PC-3 (cell line): ENCODE results near the gene SLC25A26. TPM values are rescaled to one million over a fixed set of nuclear protein-coding genes. Genes with fewer than 3 reads are reported as not detected.

Experiments
- ATAC-seq: fragments of 200-7000 bp; cut with Tn5 transposase; 2 replicates; pipeline ENCODE4 v1.9.1; 2020; ENCODE audit warnings: mild to moderate bottlenecking, moderate library complexity
- BruUV-seq: library from RNA; stranded (reverse); fragments of 400-500 nt; replicated peaks from 2 replicates; lab custom pipeline; 2021; lab: Mats Ljungman, UMichigan
- CTCF ChIA-PET: fragments of 300-600 bp; sonication (Branson Sonifier 250); formaldehyde crosslinking; loops from one replicate; lab custom pipeline; 2022; ENCODE audit warnings: antibody characterized with exemption; lab: Charles Lee
- POLR2A ChIA-PET: fragments of 300-600 bp; sonication (Branson Sonifier 250); formaldehyde crosslinking; loops from one replicate; lab custom pipeline; 2022; ENCODE audit warnings: antibody characterized with exemption; ENCODE audit not compliant: unreplicated experiment; lab: Charles Lee
- DNase-seq: peaks from one replicate; pipeline ENCODE4 v3.0.0-alpha.2; 2015
- H2AFZ ChIP-seq: fragments of 300-600 bp; sonication (generic); 2 replicates; pipeline ENCODE4 v1.6.0; 2016; ENCODE audit warnings: antibody characterized with exemption, low read length
- H3F3A ChIP-seq: fragments of 300-600 bp; sonication (generic); one replicate; pipeline ENCODE4 v1.6.0; 2017; ENCODE audit warnings: antibody characterized with exemption, low read length, control low read depth, mild to moderate bottlenecking; ENCODE audit not compliant: unreplicated experiment
- H3K27ac ChIP-seq: fragments of 300-600 bp; sonication (generic); 2 replicates; pipeline ENCODE4 v1.5.1; 2016; ENCODE audit warnings: mild to moderate bottlenecking, low read length
- H3K27me3 ChIP-seq: fragments of 300-600 bp; sonication (generic); 2 replicates; pipeline ENCODE4 v1.6.1; 2016; ENCODE audit warnings: low read length, mixed read lengths
- H3K36me3 ChIP-seq: fragments of 300-600 bp; sonication (generic); 2 replicates; pipeline ENCODE4 v1.6.1; 2016; ENCODE audit warnings: low read depth, mixed run types, low read length, mixed read lengths
- H3K4me1 ChIP-seq: fragments of 300-600 bp; sonication (generic); 2 replicates; pipeline ENCODE4 v1.5.1; 2016; ENCODE audit warnings: low read length; ENCODE audit not compliant: insufficient read depth
- H3K4me2 ChIP-seq: fragments of 300-600 bp; sonication (generic); 2 replicates; pipeline ENCODE4 v1.6.0; 2016; ENCODE audit warnings: low read length
- H3K4me3 ChIP-seq: fragments of 300-600 bp; sonication (generic); 2 replicates; pipeline ENCODE4 v1.5.1; 2016; ENCODE audit warnings: mild to moderate bottlenecking, low read length, mixed read lengths
- H3K79me2 ChIP-seq: fragments of 300-600 bp; sonication (generic); 2 replicates; pipeline ENCODE4 v1.6.1; 2017; ENCODE audit warnings: low read length, mixed read lengths
- H3K9ac ChIP-seq: fragments of 300-600 bp; sonication (generic); 2 replicates; pipeline ENCODE4 v1.6.0; 2016; ENCODE audit warnings: mild to moderate bottlenecking, low read length
- H3K9me2 ChIP-seq: fragments of 300-600 bp; sonication (generic); replicated peaks from 2 replicates; pipeline ENCODE4 v1.6.1; 2016; ENCODE audit warnings: mixed run types, low read length, mixed read lengths
- H3K9me3 ChIP-seq: fragments of 300-600 bp; sonication (generic); 2 replicates; pipeline ENCODE4 v1.6.1; 2016; ENCODE audit warnings: low read length, mixed read lengths
- H4K20me1 ChIP-seq: fragments of 300-600 bp; sonication (generic); 2 replicates; pipeline ENCODE4 v1.6.1; 2016; ENCODE audit warnings: low read length, mixed read lengths
- EZH2 ChIP-seq: fragments of 300-600 bp; sonication (generic); IDR thresholded peaks from one replicate; pipeline ENCODE4 v1.6.1; 2017; ENCODE audit warnings: antibody characterized with exemption, mild to moderate bottlenecking, low read length; ENCODE audit not compliant: unreplicated experiment
- EZH2phosphoT487 ChIP-seq: fragments of 300-600 bp; sonication (generic); IDR thresholded peaks from 2 replicates; pipeline ENCODE4 v1.6.1; 2018; ENCODE audit warnings: mild to moderate bottlenecking, antibody characterized with exemption, low read length, borderline replicate concordance
- intact Hi-C: fragments of 100-400 bp; cut with micrococcal nuclease; formaldehyde crosslinking; loops from 2 replicates; pipeline ENCODE4 v1.9.0; 2023
- total RNA-seq: library from RNA; depleted of rRNA; stranded (reverse); fragments of >200 nt; gene quantifications from 2 replicates; pipeline ENCODE4 v1.2.3, GENCODE V29; 2014
- TF ChIP-seq, protein P1 (sequence below): fragments of 300-600 bp; sonication (generic); conservative IDR thresholded peaks from 2 replicates; pipeline ENCODE4 v1.5.1; 2017; ENCODE audit warnings: antibody characterized with exemption, low read depth, mild to moderate bottlenecking, low read length

SLC25A26 gene
- total RNA-seq, 1 experiment from 2014 or later = 7.9 TPM

DNA sequence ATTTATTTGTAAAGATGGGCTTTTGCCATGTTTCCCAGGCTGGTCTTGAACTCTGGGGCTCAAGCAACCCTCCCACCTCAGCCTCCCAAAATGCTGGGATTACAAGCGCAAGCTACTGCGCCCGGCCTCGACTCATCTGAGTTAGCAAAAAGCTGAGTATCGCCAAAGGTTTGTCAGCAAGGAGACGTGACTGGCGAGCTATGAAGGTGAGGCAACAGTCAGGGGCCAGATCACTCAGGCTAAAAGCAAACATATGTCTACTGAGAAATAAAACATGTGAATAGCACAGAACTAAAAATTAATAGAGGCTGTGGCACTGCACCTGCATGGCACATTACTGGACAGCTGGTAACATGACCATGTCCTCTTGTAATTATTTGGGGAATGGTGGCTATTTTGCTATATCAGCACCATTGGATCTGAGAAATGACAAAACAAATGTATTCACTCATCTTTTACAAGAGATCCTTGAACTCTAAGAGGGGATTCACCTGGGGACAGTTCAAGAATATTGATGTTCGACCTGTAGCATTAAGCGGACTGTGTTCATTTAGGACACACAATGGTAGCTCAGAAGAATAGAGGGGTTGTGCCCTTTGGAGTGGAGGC lies 10.0 kb upstream of the SLC25A26 start:
- ChIA-PET CTCF (no interaction called here), POLR2A (no interaction called here)
- ATAC-seq = no peak
- no peak for TF ChIP-seq EZH2phosphoT487
- no peak for TF ChIP-seq EZH2
- TF ChIP-seq, protein P1, sequence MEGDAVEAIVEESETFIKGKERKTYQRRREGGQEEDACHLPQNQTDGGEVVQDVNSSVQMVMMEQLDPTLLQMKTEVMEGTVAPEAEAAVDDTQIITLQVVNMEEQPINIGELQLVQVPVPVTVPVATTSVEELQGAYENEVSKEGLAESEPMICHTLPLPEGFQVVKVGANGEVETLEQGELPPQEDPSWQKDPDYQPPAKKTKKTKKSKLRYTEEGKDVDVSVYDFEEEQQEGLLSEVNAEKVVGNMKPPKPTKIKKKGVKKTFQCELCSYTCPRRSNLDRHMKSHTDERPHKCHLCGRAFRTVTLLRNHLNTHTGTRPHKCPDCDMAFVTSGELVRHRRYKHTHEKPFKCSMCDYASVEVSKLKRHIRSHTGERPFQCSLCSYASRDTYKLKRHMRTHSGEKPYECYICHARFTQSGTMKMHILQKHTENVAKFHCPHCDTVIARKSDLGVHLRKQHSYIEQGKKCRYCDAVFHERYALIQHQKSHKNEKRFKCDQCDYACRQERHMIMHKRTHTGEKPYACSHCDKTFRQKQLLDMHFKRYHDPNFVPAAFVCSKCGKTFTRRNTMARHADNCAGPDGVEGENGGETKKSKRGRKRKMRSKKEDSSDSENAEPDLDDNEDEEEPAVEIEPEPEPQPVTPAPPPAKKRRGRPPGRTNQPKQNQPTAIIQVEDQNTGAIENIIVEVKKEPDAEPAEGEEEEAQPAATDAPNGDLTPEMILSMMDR = no peak
- Histone ChIP-seq H3K27ac (no peak overlapping the region), H3F3A (no peaks in the 10 kb centered on the region), H3K9me2 (no peaks in the 10 kb centered on the region), H4K20me1 (no peaks in the 10 kb centered on the region), H3K4me2 (no peak overlapping the region), H3K36me3 (no peaks in the 10 kb centered on the region), H3K9me3 (no peaks in the 10 kb centered on the region), H3K79me2 (no peaks in the 10 kb centered on the region), H3K9ac (no peak overlapping the region), H2AFZ (no peak overlapping the region), H3K4me3 (no peak overlapping the region), H3K4me1 (no peaks in the 10 kb centered on the region), H3K27me3 (no peaks in the 10 kb centered on the region)
- no peak for DNase-seq
- BruUV-seq = no TSS peak
- intact Hi-C loops = no loop called here

DNA sequence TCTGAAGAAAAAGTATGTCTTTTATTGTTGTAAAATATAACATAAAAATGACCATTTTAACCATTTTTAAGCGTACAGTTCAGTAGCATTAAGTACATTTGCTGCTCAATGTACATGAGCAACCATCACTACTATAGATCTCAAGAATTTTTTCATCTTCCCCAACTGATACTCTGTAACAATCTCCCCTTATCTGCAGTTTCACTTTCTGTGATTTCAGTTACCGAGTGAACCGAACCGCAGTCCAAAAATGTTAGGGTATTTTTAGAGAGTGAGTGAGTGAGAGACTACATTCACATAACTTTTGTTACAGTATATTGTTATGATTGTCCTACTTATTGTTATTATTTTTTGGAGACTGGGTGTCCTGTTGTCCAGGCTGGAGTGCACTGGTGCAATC lies 9.0 kb upstream of the SLC25A26 start:
- ATAC-seq = no peak

DNA sequence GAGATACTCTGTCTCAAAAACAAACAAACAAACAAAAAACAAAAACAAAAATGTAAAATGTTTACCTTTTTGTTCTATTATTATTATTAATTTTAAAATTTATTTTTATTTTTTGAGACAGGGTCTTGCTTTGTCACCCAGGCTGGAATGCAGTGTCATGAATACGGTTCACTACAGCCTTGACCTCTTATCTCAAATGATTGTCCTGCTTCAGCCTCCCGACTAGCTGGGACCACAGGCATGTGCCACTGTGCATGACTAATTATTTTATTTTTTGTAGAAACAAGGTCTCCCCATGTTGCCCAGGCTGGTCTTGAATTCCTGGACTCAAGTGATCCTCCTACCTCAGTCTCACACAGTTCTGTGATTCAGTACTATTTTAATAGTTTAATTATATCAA lies 5.7 kb upstream of the SLC25A26 start:
- H3K36me3 ChIP-seq = no peaks in the 10 kb centered on the region
- H3K4me2 ChIP-seq = no peak overlapping the region
- no peaks in the 10 kb centered on the region for H3K4me1 ChIP-seq
- H3K79me2 ChIP-seq = no peaks in the 10 kb centered on the region
- intact Hi-C loops = no loop called here
- ChIA-PET POLR2A (no interaction called here), CTCF (no interaction called here)
- ATAC-seq (no peak), DNase-seq (no peak)
- H3K27me3 ChIP-seq = no peaks in the 10 kb centered on the region
- H3K27ac ChIP-seq = no peak overlapping the region
- no peak overlapping the region for H3K4me3 ChIP-seq
- H4K20me1 ChIP-seq = no peaks in the 10 kb centered on the region
- no peaks in the 10 kb centered on the region for H3F3A ChIP-seq
- no peak overlapping the region for H3K9ac ChIP-seq
- BruUV-seq = no TSS peak
- no peaks in the 10 kb centered on the region for H3K9me3 ChIP-seq
- no peak for TF ChIP-seq EZH2
- no peak for TF ChIP-seq EZH2phosphoT487
- TF ChIP-seq, protein P1 = no peak
- H3K9me2 ChIP-seq = no peaks in the 10 kb centered on the region
- no peak overlapping the region for H2AFZ ChIP-seq

More for the DNA sequence above, 9.0 kb upstream of the SLC25A26 start:
- no TSS peak for BruUV-seq
- no peaks in the 10 kb centered on the region for H3F3A ChIP-seq
- no peak overlapping the region for H3K4me3 ChIP-seq
- H3K4me2 ChIP-seq = no peak overlapping the region
- H2AFZ ChIP-seq = no peak overlapping the region
- no peaks in the 10 kb centered on the region for H3K4me1 ChIP-seq
- H3K9me2 ChIP-seq = no peaks in the 10 kb centered on the region
- CTCF ChIA-PET = no interaction called here
- TF ChIP-seq EZH2phosphoT487 (no peak), EZH2 (no peak)
- TF ChIP-seq, protein P1 = no peak
- no peak overlapping the region for H3K27ac ChIP-seq
- H3K9me3 ChIP-seq = no peaks in the 10 kb centered on the region
- no peaks in the 10 kb centered on the region for H3K27me3 ChIP-seq
- no peak for DNase-seq
- H3K9ac ChIP-seq = no peak overlapping the region
- no peaks in the 10 kb centered on the region for H3K79me2 ChIP-seq
- H3K36me3 ChIP-seq = no peaks in the 10 kb centered on the region
- intact Hi-C loops = no loop called here
- H4K20me1 ChIP-seq = no peaks in the 10 kb centered on the region
- POLR2A ChIA-PET = no interaction called here
